Parathyroid adenoma (tissue), 2 donors: ENCODE results near the gene PLCL2.
"Not testable (repeated sequence)": the region's sequence is repeated elsewhere in the genome, so short reads cannot be mapped to it uniquely, and the experiment has no call there.

Source experiments
- H2AFZ ChIP-seq: fragments of 300-600 bp; sonication (generic); one replicate; pipeline ENCODE4 v1.7.0; 2017; ENCODE audit warnings: antibody characterized with exemption, mild to moderate bottlenecking
- H3K27ac ChIP-seq: fragments of 300-600 bp; sonication (generic); one replicate; pipeline ENCODE4 v1.7.0; 2017
- H3K27me3 ChIP-seq: fragments of 300-600 bp; sonication (generic); one replicate; pipeline ENCODE4 v1.7.0; 2017; ENCODE audit warnings: low read length; ENCODE audit not compliant: control insufficient read depth, insufficient read depth
- H3K36me3 ChIP-seq: fragments of 300-600 bp; sonication (generic); one replicate; pipeline ENCODE4 v1.7.0; 2017; ENCODE audit warnings: low read length; ENCODE audit not compliant: control insufficient read depth, insufficient read depth
- H3K4me1 ChIP-seq: fragments of 300-600 bp; sonication (generic); one replicate; pipeline ENCODE4 v1.7.0; 2017; ENCODE audit warnings: control low read depth
- H3K4me2 ChIP-seq: fragments of 300-600 bp; sonication (generic); one replicate; pipeline ENCODE4 v1.7.0; 2017; ENCODE audit warnings: low read length
- H3K4me3 ChIP-seq: fragments of 300-600 bp; sonication (generic); one replicate; pipeline ENCODE4 v1.7.0; 2017; ENCODE audit warnings: low read depth, low read length
- H3K79me2 ChIP-seq: fragments of 300-600 bp; sonication (generic); one replicate; pipeline ENCODE4 v1.7.0; 2017; ENCODE audit warnings: control low read depth
- H3K9ac ChIP-seq: fragments of 300-600 bp; sonication (generic); one replicate; pipeline ENCODE4 v1.7.0; 2017; ENCODE audit warnings: mild to moderate bottlenecking
- H3K9me3 ChIP-seq: fragments of 300-600 bp; sonication (generic); one replicate; pipeline ENCODE4 v1.7.0; 2017; ENCODE audit warnings: low read length; ENCODE audit not compliant: control insufficient read depth
- TF ChIP-seq, protein P1 (sequence below): fragments of 300-600 bp; sonication (generic); IDR thresholded peaks from one replicate; pipeline ENCODE4 v1.7.0; 2017; ENCODE audit warnings: antibody characterized with exemption, mild to moderate bottlenecking
- donor health status: primary hyperparathyroidism.

Gene PLCL2

GRCh38 chr3:16980526-16980925, 95.8 kb downstream of the PLCL2 start:
- H3K9me3 ChIP-seq, H3K27me3 ChIP-seq, H3K27ac ChIP-seq, H3K36me3 ChIP-seq, H3K4me1 ChIP-seq, H3K4me3 ChIP-seq, H3K4me2 ChIP-seq, H2AFZ ChIP-seq, H3K79me2 ChIP-seq, H3K9ac ChIP-seq: not testable (repeated sequence)

- Histone ChIP-seq H3K4me2 (no peak overlapping the region), H3K4me3 (no peak overlapping the region), H2AFZ (no peak overlapping the region), H3K4me1 (no peaks in the 10 kb centered on the region), H3K9me3 (no peaks in the 10 kb centered on the region), H3K36me3 (no peaks in the 10 kb centered on the region), H3K27ac (no peak overlapping the region), H3K27me3 (no peaks in the 10 kb centered on the region), H3K79me2 (no peaks in the 10 kb centered on the region), H3K9ac (no peak overlapping the region)
- TF ChIP-seq, protein P1, sequence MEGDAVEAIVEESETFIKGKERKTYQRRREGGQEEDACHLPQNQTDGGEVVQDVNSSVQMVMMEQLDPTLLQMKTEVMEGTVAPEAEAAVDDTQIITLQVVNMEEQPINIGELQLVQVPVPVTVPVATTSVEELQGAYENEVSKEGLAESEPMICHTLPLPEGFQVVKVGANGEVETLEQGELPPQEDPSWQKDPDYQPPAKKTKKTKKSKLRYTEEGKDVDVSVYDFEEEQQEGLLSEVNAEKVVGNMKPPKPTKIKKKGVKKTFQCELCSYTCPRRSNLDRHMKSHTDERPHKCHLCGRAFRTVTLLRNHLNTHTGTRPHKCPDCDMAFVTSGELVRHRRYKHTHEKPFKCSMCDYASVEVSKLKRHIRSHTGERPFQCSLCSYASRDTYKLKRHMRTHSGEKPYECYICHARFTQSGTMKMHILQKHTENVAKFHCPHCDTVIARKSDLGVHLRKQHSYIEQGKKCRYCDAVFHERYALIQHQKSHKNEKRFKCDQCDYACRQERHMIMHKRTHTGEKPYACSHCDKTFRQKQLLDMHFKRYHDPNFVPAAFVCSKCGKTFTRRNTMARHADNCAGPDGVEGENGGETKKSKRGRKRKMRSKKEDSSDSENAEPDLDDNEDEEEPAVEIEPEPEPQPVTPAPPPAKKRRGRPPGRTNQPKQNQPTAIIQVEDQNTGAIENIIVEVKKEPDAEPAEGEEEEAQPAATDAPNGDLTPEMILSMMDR: no peak
These were observed 97.7 kb downstream of the PLCL2 start for GRCh38 chr3:16982460-16982859.

- no peaks in the 10 kb centered on the region for H3K4me1 ChIP-seq
- H3K9me3 ChIP-seq: no peaks in the 10 kb centered on the region
- H3K27ac ChIP-seq: no peak overlapping the region
- TF ChIP-seq, protein P1: no peak
- no peaks in the 10 kb centered on the region for H3K27me3 ChIP-seq
- H2AFZ ChIP-seq: no peak overlapping the region
- no peak overlapping the region for H3K4me3 ChIP-seq
- H3K79me2 ChIP-seq: no peaks in the 10 kb centered on the region
- H3K4me2 ChIP-seq: no peak overlapping the region
- H3K9ac ChIP-seq: no peak overlapping the region
- no peaks in the 10 kb centered on the region for H3K36me3 ChIP-seq
These were observed 100.9 kb downstream of the PLCL2 start for GRCh38 chr3:16985608-16986007.

DNA sequence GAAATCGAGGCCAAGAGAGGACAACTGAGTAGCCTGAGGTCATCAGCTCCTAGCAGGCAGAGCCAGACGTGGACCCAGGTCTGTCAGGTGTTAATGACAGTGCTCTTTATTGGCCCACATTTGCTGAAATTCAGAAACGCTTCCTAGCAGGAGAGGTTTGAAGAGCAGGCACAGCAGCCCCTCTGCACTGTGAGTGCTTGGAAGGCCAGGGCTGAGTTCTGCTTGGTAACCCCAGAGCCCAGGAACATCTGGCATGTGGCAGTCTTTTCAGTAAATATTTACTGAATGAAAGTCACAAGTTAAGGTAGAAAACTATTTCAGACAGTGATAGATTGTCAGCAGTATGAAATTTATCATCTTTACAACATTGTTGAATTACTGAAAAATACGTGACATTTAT, 102.4 kb downstream of the PLCL2 start:
- H3K4me3 ChIP-seq: no peak overlapping the region
- H3K9ac ChIP-seq: no peak overlapping the region
- no peak overlapping the region for H3K4me2 ChIP-seq
- no peaks in the 10 kb centered on the region for H3K4me1 ChIP-seq
- no peaks in the 10 kb centered on the region for H3K27me3 ChIP-seq
- no peaks in the 10 kb centered on the region for H3K79me2 ChIP-seq
- no peaks in the 10 kb centered on the region for H3K9me3 ChIP-seq
- H3K36me3 ChIP-seq: no peaks in the 10 kb centered on the region
- H2AFZ ChIP-seq: no peak overlapping the region
- no peak overlapping the region for H3K27ac ChIP-seq
- TF ChIP-seq, protein P1: no peak

DNA sequence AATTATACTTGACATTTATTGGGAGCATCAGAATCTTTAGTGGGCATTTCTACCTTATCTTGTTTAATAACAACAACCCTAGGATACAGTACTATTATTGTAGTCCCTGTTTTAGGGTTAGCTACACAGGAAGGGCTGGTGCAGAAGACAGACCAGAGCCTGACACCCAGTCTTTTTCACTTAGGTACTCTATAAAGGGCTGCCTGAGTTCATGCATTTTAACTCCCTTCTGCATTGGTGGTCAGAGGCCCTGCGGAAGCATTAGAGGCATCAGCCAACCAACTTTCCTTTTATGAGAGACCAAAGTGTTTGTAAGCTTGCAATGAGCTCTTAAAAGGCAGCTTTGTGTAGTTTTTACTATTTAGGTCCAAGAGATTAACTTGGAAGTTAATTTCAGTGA, 105.4 kb downstream of the PLCL2 start:
- Histone ChIP-seq H3K9me3 (no peaks in the 10 kb centered on the region), H3K4me1 (no peaks in the 10 kb centered on the region), H3K4me3 (no peak overlapping the region), H3K79me2 (no peaks in the 10 kb centered on the region), H3K27ac (no peak overlapping the region), H3K4me2 (no peak overlapping the region), H3K9ac (no peak overlapping the region), H3K36me3 (no peaks in the 10 kb centered on the region), H3K27me3 (no peaks in the 10 kb centered on the region), H2AFZ (no peak overlapping the region)
- TF ChIP-seq, protein P1: no peak
